ENCODE results near the gene TOLLIP.

The TOLLIP gene

DNA sequence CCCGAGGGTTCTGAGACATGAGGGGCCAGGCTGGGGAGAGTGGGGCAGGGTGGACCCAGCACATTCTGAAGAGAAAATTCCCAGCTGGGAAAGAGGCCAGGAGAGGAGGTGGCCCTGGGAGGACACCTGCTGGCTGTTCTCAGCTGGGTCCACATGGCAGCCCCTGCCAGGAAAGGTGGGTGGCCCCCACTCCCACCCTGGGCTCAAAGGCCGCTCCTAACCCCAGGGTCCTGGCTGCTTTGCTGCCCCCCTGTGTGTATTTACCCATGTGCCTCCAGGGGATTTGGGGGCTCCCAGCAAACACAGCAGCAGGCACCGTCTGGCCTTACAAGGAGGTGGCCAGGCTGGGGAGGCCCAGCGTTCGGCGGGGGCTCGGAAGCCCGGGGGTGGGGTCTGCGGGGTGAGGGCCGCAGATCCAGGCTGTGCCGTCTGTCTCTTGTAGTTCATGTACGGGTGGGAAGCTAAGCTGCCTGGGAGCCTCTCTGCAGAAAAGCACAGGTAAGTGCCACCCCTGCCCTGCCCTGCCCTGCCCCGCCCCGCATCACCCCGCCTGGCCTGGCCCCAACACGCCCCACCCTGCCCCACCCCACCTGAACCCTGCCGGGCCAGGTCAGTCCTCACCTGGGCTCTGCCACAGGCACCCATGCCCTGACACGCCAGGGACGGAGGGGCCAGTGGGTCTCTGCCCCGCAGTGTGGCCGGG is 75.9 kb downstream of the TOLLIP start:
- FAIRE-seq = no peak

DNA sequence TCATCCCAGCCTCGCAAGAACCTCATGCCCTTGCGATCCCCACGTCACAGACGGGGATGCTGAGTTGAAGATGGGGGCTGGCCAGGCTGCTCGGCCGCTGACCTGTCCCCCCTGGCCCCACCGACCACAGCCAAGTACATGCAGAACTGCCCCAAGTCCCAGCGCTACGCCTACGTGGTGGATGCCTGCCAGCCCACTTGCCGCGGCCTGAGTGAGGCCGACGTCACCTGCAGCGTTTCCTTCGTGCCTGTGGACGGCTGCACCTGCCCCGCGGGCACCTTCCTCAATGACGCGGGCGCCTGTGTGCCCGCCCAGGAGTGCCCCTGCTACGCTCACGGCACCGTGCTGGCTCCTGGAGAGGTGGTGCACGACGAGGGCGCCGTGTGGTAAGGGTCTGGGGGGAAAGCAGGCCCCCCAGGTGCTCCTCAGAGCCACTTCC is 76.5 kb downstream of the TOLLIP start:
- no peak for FAIRE-seq
- TF ChIP-seq TAF1 (IDR thresholded peaks at IDR 0.05; ENCODE audit: borderline replicate concordance, low read depth, low read length) (no peak), POLR2A (IDR thresholded peaks at IDR 0.05; ENCODE audit: low read depth, low read length) (no peak), POLR2AphosphoS5 (IDR thresholded peaks at IDR 0.05; ENCODE audit: low read depth, low read length) (no peak)
- peak; percentile 16 for DNase-seq (ENCODE audit: insufficient read length)

More for the DNA sequence above, 75.9 kb downstream of the TOLLIP start:
- TF ChIP-seq TAF1 (IDR thresholded peaks at IDR 0.05; ENCODE audit: borderline replicate concordance, low read depth, low read length) (no peak), POLR2A (IDR thresholded peaks at IDR 0.05; ENCODE audit: low read depth, low read length) (no peak), POLR2AphosphoS5 (IDR thresholded peaks at IDR 0.05; ENCODE audit: low read depth, low read length) (no peak)
- peak; percentile 17 for DNase-seq (ENCODE audit: insufficient read length)

DNA sequence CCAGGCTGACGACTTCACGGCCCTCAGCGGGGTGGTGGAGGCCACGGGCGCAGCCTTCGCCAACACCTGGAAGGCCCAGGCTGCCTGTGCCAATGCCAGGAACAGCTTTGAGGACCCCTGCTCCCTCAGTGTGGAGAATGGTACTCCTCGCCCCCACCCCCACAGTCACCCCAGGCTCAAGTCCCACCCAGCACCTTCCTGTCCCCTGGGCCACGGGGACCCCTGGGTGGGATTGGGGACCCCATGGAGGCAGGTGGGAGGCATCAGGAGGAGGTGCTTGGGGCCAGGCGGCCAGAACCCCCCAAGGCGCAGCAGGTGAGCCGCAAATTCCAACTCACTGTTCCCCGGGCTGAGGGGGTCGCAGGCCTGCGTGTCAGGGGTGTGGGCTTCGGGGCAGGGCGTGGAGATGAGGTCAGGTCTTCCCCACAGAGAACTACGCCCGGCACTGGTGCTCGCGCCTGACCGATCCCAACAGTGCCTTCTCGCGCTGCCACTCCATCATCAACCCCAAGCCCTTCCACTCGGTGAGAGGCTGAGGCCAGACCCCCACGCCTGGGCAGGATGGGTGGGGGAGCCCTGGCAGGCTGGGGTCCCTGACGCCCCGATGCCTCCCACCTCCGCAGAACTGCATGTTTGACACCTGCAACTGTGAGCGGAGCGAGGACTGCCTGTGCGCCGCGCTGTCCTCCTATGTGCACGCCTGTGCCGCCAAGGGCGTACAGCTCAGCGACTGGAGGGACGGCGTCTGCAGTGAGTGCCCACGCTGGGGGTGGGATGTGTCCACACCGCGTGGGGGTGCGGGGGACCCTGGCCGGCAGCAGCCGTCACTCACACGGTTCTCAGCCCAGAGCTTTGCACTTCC is 77.2 kb downstream of the TOLLIP start:
- no peak for FAIRE-seq
- TF ChIP-seq TAF1 (IDR thresholded peaks at IDR 0.05; ENCODE audit: borderline replicate concordance, low read depth, low read length) (no peak), POLR2AphosphoS5 (IDR thresholded peaks at IDR 0.05; ENCODE audit: low read depth, low read length) (no peak), POLR2A (IDR thresholded peaks at IDR 0.05; ENCODE audit: low read depth, low read length) (no peak)
- peak; percentile 30 for DNase-seq (ENCODE audit: insufficient read length)

DNA sequence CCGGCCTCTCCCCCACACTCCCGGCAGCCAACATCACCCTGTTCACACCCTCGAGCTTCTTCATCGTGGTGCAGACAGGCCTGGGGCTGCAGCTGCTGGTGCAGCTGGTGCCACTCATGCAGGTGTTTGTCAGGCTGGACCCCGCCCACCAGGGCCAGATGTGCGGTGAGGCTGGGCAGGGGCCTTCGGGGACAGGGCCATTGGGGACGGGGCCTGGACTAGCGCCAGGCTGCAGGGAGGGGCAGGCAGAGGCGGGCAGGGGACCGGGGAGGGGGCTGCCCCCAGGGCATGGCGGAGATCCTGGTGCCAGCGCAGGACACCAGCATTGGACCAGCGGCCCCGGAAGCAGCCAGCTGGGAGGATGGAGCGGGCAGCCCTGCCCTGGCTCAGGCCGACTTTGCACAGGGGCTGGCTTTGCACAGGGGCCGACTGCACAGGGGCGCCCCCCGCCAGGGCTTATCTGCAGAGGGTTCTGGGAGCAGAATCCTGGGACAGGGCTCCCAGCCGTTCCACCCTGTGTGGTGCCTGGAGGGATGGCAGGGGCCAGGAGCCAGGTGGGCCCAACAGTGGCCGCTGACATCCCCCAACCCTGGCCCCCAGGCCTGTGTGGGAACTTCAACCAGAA is 77.9 kb downstream of the TOLLIP start:
- no peak for FAIRE-seq
- no peak for TF ChIP-seq POLR2A (IDR thresholded peaks at IDR 0.05; ENCODE audit: low read depth, low read length)
- DNase-seq (ENCODE audit: insufficient read length) = peak; percentile 30

DNA sequence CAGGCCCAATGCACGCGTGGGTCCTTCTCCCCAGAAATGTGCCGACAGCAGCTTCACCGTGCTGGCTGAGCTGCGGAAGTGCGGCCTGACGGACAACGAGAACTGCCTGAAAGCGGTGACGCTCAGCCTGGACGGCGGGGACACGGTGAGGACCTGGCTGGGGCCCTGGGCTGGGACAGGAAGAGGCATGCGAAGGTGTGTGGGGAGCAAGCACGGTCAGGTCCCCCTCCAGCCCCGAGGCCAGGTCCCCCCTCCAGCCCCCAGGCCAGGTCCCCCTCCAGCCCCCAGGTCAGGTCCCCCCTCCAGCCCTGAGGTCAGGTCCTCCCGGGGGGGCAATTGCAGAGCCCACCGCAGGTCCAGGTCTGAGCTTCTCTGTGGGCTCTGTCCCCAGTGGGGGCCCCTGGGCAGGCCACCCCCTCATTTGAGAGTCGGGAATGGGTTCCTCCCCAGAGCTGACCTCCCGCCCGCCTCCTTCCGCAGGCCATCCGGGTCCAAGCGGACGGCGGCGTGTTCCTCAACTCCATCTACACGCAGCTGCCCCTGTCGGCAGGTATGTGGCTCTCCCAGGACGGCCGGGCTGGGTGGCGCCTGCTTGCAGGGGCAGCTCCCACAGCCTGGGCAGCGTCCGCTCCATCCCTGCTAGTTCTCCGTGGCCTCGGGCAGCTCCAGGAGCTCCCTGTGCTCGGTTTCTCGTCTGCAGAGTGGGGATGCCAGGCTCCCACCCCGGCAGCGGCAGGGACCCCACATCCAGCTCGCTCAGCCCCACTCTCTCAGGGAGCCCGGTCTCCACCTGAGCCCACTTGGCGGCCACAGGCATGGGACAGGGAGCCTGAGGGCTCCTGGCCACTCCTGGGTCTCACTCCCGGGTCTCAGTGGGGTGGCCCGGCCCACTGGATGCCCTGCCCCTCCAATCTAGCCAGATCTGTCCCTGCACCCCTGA is 78.7 kb downstream of the TOLLIP start:
- TF ChIP-seq POLR2AphosphoS5 (IDR thresholded peaks at IDR 0.05; ENCODE audit: low read depth, low read length) = no peak
- no peak for TF ChIP-seq TAF1 (IDR thresholded peaks at IDR 0.05; ENCODE audit: borderline replicate concordance, low read depth, low read length)
- TF ChIP-seq POLR2A (IDR thresholded peaks at IDR 0.05; ENCODE audit: low read depth, low read length) = no peak
- DNase-seq (ENCODE audit: insufficient read length) = peak; percentile 25
- no peak for FAIRE-seq

DNA sequence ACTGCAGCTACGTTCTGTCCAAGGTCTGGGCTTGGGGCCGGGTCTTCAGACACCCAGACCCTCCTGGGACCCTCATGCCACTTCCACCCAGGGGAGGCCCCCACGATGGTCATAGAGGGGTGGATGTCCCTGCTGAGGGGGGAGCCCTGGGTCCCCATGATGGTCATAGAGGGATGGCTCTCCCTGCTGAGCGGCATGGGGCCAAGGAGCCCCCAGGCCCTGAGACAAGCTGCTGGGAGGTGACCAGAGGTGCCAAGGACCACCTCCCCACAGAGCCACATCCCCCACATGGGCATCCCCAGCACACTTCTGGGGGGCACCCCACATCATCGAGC is 79.3 kb downstream of the TOLLIP start:
- DNase-seq (ENCODE audit: insufficient read length) (peak; percentile 24), FAIRE-seq (no peak)
- TF ChIP-seq POLR2A (IDR thresholded peaks at IDR 0.05; ENCODE audit: low read depth, low read length) (no peak), TAF1 (IDR thresholded peaks at IDR 0.05; ENCODE audit: borderline replicate concordance, low read depth, low read length) (no peak), POLR2AphosphoS5 (IDR thresholded peaks at IDR 0.05; ENCODE audit: low read depth, low read length) (no peak)

DNA sequence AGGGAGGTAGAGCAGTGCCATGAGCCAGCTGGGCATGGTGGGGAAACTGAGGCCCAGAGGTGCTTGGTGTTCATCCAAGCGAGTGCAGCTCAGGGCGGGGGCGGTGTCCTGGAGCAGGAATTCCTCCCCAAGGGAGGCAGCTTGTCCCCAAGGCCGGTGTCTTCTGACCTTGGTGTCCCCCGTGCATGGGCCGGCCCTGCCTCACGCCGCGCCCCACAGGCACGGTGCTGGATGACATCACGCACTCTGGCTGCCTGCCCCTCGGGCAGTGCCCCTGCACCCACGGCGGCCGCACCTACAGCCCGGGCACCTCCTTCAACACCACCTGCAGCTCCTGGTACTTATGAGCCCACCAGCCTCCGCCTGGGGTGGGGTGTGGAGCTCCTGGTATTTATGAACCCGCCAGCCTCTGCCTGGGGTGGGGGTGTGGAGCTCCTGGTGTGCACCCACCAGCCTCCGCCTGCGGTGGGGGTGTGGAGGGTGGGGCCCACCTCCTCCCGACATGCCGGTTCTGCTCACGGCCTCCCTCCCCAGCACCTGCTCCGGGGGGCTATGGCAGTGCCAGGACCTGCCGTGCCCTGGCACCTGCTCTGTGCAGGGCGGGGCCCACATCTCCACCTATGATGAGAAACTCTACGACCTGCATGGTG is 79.8 kb downstream of the TOLLIP start:
- FAIRE-seq (no peak), DNase-seq (ENCODE audit: insufficient read length) (peak; percentile 25)
- TF ChIP-seq TAF1 (IDR thresholded peaks at IDR 0.05; ENCODE audit: borderline replicate concordance, low read depth, low read length) (no peak), POLR2AphosphoS5 (IDR thresholded peaks at IDR 0.05; ENCODE audit: low read depth, low read length) (no peak), POLR2A (IDR thresholded peaks at IDR 0.05; ENCODE audit: low read depth, low read length) (no peak)

DNA sequence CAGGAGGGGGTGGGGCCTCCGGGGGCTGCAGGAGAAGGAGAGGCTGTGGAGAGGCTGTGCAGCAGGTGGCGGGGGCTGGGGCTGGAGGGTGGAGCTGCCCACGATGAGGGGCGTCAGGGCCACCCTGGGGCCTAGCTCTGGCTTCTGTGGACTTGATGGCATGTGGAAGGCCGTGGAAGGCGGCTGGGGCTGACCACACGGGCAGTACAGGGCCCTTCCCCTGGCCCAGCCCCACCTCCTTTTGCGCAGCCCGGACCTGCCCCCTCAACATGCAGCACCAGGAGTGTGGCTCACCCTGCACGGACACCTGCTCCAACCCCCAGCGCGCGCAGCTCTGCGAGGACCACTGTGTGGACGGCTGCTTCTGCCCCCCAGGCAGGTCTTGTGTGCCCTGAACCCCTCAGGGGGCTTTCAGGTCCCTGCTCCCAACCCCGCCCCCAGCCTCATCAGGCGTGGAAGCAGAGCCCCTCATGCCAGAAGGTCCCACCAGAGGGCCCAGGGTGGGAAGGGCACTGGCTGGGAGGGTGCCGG is 80.4 kb downstream of the TOLLIP start:
- FAIRE-seq (no peak), DNase-seq (ENCODE audit: insufficient read length) (peak; percentile 25)
- TF ChIP-seq POLR2AphosphoS5 (IDR thresholded peaks at IDR 0.05; ENCODE audit: low read depth, low read length) = no peak

DNA sequence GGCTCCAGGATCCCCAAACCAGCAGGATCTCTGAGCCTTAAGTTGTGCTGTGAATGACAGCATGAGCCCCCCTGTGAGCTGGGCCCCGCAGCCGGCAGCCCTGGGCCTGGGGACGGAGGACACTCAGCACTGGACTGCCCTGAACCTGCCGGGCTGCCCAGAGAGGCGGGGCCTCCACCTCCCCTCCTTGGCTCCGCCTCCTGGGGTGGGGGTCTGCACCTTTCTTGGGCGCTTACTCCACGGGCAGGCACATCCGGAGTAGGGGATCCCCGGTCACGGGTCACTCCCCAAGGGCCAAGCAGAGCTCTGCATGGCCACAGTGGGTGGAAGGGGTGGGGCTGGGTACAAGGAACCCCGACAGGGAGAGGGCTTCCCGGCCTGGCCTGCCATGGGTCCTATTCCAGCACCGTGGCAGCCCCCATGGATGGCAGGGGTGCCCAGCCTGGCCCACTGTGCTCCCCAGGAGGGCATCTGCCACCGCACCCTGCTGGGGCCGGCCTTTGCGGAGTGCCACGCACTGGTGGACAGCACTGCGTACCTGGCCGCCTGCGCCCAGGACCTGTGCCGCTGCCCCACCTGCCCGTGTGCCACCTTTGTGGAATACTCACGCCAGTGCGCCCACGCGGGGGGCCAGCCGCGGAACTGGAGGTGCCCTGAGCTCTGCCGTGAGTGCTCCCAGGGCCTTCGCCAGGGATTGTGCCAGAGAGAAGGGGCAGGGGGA is 81.2 kb downstream of the TOLLIP start:
- FAIRE-seq = no peak
- TF ChIP-seq POLR2A (IDR thresholded peaks at IDR 0.05; ENCODE audit: low read depth, low read length) = no peak
- DNase-seq (ENCODE audit: insufficient read length) = peak; percentile 31

DNA sequence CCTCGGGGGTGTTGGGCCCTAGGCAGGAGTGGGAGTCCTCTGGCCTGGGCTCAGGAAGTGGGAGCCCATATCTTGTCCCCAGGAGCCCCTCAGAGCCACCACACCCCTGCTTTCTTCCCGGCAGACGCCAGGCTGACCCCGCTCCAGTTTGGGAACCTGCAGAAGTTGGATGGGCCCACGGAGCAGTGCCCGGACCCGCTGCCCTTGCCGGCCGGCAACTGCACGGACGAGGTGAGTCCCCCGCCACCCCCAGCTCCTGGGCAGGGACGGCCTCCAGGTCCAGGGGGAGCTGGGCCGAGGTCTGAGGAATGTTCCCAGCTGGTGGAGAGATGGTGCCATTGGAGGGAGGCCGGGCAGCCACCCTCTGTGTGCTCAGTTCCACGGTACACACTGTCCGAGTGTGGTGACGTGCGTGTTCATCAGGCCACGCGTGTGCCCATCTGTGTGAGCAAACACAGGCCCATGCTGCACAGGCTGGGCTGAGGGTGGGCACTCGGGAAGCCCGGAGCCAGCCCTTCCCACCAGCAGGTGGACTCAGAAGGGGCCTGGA is 81.8 kb downstream of the TOLLIP start:
- peak; percentile 25 for DNase-seq (ENCODE audit: insufficient read length)
- FAIRE-seq = no peak
- TF ChIP-seq POLR2A (IDR thresholded peaks at IDR 0.05; ENCODE audit: low read depth, low read length) (no peak), POLR2AphosphoS5 (IDR thresholded peaks at IDR 0.05; ENCODE audit: low read depth, low read length) (no peak), TAF1 (IDR thresholded peaks at IDR 0.05; ENCODE audit: borderline replicate concordance, low read depth, low read length) (no peak)
